GM23338 (cell line): Measurements from ENCODE around the gene EIF2A. TPM values are rescaled to one million over a fixed set of nuclear protein-coding genes. Genes with fewer than 3 reads are reported as not detected.
A peak's percentile ranks its signal among the peaks of the same experiment; 100 is the strongest.

Experiments
- ATAC-seq: fragments of 200-7000 bp; cut with Tn5 transposase; 3 replicates; pipeline ENCODE4 v1.9.1; 2020
- DNase-seq: peaks from one replicate; pipeline ENCODE4 v3.0.0-alpha.2; 2015; ENCODE audit warnings: low spot score
- H2AFZ ChIP-seq: fragments of 200-600 bp; sonication (generic); 2 replicates; pipeline ENCODE4 v1.8.0; 2016; ENCODE audit warnings: antibody characterized with exemption, mild to moderate bottlenecking, moderate library complexity
- H3F3A ChIP-seq: fragments of 200-600 bp; sonication (generic); replicated peaks from 2 replicates; pipeline ENCODE4 v1.8.0; 2017; ENCODE audit warnings: antibody characterized with exemption, mixed run types, low read depth
- H3K27ac ChIP-seq: fragments of 200-600 bp; sonication (generic); 2 replicates; pipeline ENCODE4 v1.6.1; 2016; ENCODE audit warnings: low read depth
- H3K27me3 ChIP-seq: fragments of 200-600 bp; sonication (generic); 2 replicates; pipeline ENCODE4 v1.8.0; 2016; ENCODE audit warnings: mild to moderate bottlenecking, mixed run types, moderate library complexity; ENCODE audit not compliant: insufficient read depth
- H3K36me3 ChIP-seq: fragments of 200-600 bp; sonication (generic); 2 replicates; pipeline ENCODE4 v1.8.0; 2016; ENCODE audit warnings: mild to moderate bottlenecking; ENCODE audit not compliant: insufficient read depth
- H3K4me1 ChIP-seq: fragments of 200-600 bp; sonication (generic); 2 replicates; pipeline ENCODE4 v1.8.0; 2016; ENCODE audit warnings: mild to moderate bottlenecking, moderate library complexity; ENCODE audit not compliant: insufficient read depth
- H3K4me2 ChIP-seq: fragments of 200-600 bp; sonication (generic); 2 replicates; pipeline ENCODE4 v1.7.1; 2017; ENCODE audit warnings: mixed run types
- H3K4me3 ChIP-seq: fragments of 200-600 bp; sonication (generic); 2 replicates; pipeline ENCODE4 v1.6.1; 2016; ENCODE audit warnings: mixed run types
- H3K79me2 ChIP-seq: fragments of 200-600 bp; sonication (generic); replicated peaks from 2 replicates; pipeline ENCODE4 v1.8.0; 2017; ENCODE audit warnings: mild to moderate bottlenecking; ENCODE audit not compliant: insufficient read depth
- H3K9me2 ChIP-seq: fragments of 200-600 bp; sonication (generic); 2 replicates; pipeline ENCODE4 v1.8.0; 2017; ENCODE audit not compliant: insufficient read depth
- H4K20me1 ChIP-seq: fragments of 200-600 bp; sonication (generic); replicated peaks from 2 replicates; pipeline ENCODE4 v1.8.0; 2017; ENCODE audit warnings: mild to moderate bottlenecking; ENCODE audit not compliant: insufficient read depth
- H3K27ac Mint-ChIP-seq: 2 replicates; pipeline ENCODE4 v1.8.0; 2020; ENCODE audit warnings: inconsistent platforms, mild to moderate bottlenecking, moderate library complexity, mixed read lengths
- H3K27me3 Mint-ChIP-seq: 3 replicates; pipeline ENCODE4 v1.8.0; 2022; ENCODE audit warnings: low read depth, mild to moderate bottlenecking, moderate library complexity, mixed read lengths, inconsistent platforms; ENCODE audit not compliant: insufficient read depth, poor library complexity
- H3K36me3 Mint-ChIP-seq: 3 replicates; pipeline ENCODE4 v1.8.0; 2021; ENCODE audit warnings: low read depth, mild to moderate bottlenecking, inconsistent platforms, moderate library complexity, mixed read lengths
- H3K4me1 Mint-ChIP-seq: 3 replicates; pipeline ENCODE4 v1.8.0; 2020; ENCODE audit warnings: mild to moderate bottlenecking, inconsistent platforms, mixed read lengths
- H3K4me3 Mint-ChIP-seq: 3 replicates; pipeline ENCODE4 v1.8.0; 2021; ENCODE audit warnings: moderate library complexity, mild to moderate bottlenecking, inconsistent platforms, mixed read lengths
- H3K9me3 Mint-ChIP-seq: 3 replicates; pipeline ENCODE4 v1.8.0; 2020; ENCODE audit warnings: moderate library complexity, mild to moderate bottlenecking, inconsistent platforms, mixed read lengths
- CREB1 ChIP-seq: fragments of 250-450 bp; sonication (Bioruptor Pico); IDR thresholded peaks from 2 replicates; pipeline ENCODE4 v1.5.0; 2020; ENCODE audit warnings: low read depth, mild to moderate bottlenecking, moderate library complexity
- EZH2phosphoT487 ChIP-seq: fragments of 200-600 bp; sonication (generic); IDR thresholded peaks from one replicate; pipeline ENCODE4 v1.8.1; 2018; ENCODE audit warnings: antibody characterized with exemption; ENCODE audit not compliant: unreplicated experiment
- polyA plus RNA-seq: library from polyadenylated mRNA; unstranded; fragments of >200 nt; fragmentation: Nextera tagmentation; extraction: Ambion mirVana; gene quantifications from 2 replicates; pipeline ENCODE4 v1.2.1, GENCODE V29; 2016
- total RNA-seq: library from RNA; depleted of rRNA; stranded (reverse); fragments of >200 nt; shearing (Covaris generic); gene quantifications from 2 replicates; pipeline ENCODE4 v1.2.3, GENCODE V29; 2014
- TF ChIP-seq, protein P1 (sequence below): fragments of 250-450 bp; sonication (Bioruptor Pico); IDR thresholded peaks from 2 replicates; pipeline ENCODE4 v1.5.0; 2020; ENCODE audit warnings: mild to moderate bottlenecking, moderate library complexity
- TF ChIP-seq, protein P2 (sequence below): IDR thresholded peaks from 2 replicates; pipeline ENCODE4 v1.6.1; 2016; ENCODE audit warnings: antibody characterized with exemption

Gene EIF2A
- total and polyA plus RNA-seq, 2 experiments from 2014 or later = 95.2 to 153 TPM

DNA sequence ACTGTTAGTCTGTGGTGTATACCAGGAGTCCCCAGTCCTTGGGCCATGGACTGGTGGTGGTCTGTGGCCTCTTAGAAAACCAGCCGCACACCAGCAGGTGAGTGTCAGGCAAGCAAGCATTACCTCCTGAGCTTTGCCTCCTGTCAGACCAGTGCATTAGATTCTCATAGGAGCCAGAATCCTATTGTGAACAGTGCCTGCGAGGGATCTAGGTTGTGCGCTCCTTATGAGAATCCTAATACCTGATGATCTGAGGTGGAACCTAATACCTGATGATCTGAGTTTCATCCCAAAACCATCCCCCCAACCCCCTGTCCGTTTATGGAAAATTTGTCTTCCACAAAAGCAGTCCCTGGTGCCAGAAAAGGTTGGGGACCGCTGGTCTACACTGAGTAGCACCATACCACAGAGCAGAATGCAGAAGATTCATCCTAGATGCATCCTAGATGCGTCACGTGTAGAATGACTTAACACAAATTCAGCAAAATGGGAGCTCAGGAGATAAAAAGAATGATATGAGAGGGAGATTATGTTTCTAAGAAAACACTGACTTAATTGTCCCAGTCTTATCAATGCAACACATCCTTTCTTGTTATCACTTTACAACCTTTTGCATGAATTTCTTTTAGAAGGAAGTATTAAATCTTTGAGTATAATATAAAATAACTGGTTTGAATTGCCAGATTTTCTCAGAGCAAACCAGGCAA, 85.1 kb downstream of the EIF2A start (continued):
- TF ChIP-seq, protein P1, sequence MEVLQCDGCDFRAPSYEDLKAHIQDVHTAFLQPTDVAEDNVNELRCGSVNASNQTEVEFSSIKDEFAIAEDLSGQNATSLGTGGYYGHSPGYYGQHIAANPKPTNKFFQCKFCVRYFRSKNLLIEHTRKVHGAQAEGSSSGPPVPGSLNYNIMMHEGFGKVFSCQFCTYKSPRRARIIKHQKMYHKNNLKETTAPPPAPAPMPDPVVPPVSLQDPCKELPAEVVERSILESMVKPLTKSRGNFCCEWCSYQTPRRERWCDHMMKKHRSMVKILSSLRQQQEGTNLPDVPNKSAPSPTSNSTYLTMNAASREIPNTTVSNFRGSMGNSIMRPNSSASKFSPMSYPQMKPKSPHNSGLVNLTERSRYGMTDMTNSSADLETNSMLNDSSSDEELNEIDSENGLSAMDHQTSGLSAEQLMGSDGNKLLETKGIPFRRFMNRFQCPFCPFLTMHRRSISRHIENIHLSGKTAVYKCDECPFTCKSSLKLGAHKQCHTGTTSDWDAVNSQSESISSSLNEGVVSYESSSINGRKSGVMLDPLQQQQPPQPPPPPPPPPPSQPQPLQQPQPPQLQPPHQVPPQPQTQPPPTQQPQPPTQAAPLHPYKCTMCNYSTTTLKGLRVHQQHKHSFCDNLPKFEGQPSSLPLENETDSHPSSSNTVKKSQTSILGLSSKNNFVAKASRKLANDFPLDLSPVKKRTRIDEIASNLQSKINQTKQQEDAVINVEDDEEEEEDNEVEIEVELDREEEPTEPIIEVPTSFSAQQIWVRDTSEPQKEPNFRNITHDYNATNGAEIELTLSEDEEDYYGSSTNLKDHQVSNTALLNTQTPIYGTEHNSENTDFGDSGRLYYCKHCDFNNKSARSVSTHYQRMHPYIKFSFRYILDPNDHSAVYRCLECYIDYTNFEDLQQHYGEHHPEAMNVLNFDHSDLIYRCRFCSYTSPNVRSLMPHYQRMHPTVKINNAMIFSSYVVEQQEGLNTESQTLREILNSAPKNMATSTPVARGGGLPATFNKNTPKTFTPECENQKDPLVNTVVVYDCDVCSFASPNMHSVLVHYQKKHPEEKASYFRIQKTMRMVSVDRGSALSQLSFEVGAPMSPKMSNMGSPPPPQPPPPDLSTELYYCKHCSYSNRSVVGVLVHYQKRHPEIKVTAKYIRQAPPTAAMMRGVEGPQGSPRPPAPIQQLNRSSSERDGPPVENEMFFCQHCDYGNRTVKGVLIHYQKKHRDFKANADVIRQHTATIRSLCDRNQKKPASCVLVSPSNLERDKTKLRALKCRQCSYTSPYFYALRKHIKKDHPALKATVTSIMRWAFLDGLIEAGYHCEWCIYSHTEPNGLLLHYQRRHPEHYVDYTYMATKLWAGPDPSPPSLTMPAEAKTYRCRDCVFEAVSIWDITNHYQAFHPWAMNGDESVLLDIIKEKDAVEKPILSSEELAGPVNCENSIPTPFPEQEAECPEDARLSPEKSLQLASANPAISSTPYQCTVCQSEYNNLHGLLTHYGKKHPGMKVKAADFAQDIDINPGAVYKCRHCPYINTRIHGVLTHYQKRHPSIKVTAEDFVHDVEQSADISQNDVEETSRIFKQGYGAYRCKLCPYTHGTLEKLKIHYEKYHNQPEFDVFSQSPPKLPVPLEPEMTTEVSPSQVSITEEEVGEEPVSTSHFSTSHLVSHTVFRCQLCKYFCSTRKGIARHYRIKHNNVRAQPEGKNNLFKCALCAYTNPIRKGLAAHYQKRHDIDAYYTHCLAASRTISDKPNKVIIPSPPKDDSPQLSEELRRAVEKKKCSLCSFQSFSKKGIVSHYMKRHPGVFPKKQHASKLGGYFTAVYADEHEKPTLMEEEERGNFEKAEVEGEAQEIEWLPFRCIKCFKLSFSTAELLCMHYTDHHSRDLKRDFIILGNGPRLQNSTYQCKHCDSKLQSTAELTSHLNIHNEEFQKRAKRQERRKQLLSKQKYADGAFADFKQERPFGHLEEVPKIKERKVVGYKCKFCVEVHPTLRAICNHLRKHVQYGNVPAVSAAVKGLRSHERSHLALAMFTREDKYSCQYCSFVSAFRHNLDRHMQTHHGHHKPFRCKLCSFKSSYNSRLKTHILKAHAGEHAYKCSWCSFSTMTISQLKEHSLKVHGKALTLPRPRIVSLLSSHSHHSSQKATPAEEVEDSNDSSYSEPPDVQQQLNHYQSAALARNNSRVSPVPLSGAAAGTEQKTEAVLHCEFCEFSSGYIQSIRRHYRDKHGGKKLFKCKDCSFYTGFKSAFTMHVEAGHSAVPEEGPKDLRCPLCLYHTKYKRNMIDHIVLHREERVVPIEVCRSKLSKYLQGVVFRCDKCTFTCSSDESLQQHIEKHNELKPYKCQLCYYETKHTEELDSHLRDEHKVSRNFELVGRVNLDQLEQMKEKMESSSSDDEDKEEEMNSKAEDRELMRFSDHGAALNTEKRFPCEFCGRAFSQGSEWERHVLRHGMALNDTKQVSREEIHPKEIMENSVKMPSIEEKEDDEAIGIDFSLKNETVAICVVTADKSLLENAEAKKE (CRISPR knock-in tag) = no peak
- no peak for TF ChIP-seq CREB1 (CRISPR knock-in tag)

DNA sequence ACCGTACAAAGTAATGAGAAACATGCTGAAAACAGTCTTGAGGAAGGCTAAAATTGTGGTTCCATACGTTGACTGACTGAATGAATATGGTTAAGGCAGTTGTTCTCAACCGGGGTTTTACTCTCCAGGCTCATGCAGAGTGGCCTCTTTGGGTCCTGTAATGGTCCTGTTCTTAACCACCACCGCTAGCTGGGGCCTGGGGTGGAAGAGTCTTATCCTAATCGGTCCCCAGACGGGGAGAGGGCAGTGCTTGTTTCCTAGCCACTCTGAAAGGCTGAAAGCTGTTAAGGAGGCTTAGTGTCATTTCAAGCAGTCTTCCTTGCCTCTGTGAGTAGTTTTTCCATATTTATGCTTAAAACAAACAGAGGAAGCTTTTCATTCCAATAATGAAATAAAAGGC, 88.5 kb downstream of the EIF2A start:
- no peak overlapping the region; the same call in 1 of the 2 replicates for H3K27ac ChIP-seq
- no peaks in the 10 kb centered on the region for H3K9me2 ChIP-seq
- H3K79me2 ChIP-seq = no peaks in the 10 kb centered on the region
- Mint-ChIP-seq H3K27ac (no peak overlapping the region), H3K36me3 (peaks cover 5% of the 10 kb centered on the region; the same call in 1 of the 3 replicates), H3K4me3 (no peak overlapping the region), H3K27me3 (peaks cover 2% of the 10 kb centered on the region), H3K4me1 (peaks cover 13% of the 10 kb centered on the region), H3K9me3 (no peaks in the 10 kb centered on the region)
- H3K4me3 ChIP-seq = no peak overlapping the region
- no peaks in the 10 kb centered on the region for H3K27me3 ChIP-seq
- DNase-seq (no peak), ATAC-seq (peak; percentile 73)
- H3K36me3 ChIP-seq = no peaks in the 10 kb centered on the region
- H3K4me2 ChIP-seq = peak overlapping the region; percentile 5
- H3F3A ChIP-seq = no peaks in the 10 kb centered on the region
- H3K4me1 ChIP-seq = peaks cover 14% of the 10 kb centered on the region
- no peaks in the 10 kb centered on the region for H4K20me1 ChIP-seq
- H2AFZ ChIP-seq = no peak overlapping the region
- TF ChIP-seq CREB1 (CRISPR knock-in tag) = no peak
- TF ChIP-seq, protein P2, sequence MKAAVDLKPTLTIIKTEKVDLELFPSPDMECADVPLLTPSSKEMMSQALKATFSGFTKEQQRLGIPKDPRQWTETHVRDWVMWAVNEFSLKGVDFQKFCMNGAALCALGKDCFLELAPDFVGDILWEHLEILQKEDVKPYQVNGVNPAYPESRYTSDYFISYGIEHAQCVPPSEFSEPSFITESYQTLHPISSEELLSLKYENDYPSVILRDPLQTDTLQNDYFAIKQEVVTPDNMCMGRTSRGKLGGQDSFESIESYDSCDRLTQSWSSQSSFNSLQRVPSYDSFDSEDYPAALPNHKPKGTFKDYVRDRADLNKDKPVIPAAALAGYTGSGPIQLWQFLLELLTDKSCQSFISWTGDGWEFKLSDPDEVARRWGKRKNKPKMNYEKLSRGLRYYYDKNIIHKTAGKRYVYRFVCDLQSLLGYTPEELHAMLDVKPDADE = no peak
- no peak for TF ChIP-seq EZH2phosphoT487
- TF ChIP-seq, protein P1 (CRISPR knock-in tag) = no peak
